Measurements from ENCODE around the gene KLHL12. TPM values are rescaled to one million over a fixed set of nuclear protein-coding genes. Genes with fewer than 3 reads are reported as not detected.

Gene KLHL12
- total and polyA plus RNA-seq, 2 donors from 2014 or later, result 27.5 to 28.2 TPM

DNA sequence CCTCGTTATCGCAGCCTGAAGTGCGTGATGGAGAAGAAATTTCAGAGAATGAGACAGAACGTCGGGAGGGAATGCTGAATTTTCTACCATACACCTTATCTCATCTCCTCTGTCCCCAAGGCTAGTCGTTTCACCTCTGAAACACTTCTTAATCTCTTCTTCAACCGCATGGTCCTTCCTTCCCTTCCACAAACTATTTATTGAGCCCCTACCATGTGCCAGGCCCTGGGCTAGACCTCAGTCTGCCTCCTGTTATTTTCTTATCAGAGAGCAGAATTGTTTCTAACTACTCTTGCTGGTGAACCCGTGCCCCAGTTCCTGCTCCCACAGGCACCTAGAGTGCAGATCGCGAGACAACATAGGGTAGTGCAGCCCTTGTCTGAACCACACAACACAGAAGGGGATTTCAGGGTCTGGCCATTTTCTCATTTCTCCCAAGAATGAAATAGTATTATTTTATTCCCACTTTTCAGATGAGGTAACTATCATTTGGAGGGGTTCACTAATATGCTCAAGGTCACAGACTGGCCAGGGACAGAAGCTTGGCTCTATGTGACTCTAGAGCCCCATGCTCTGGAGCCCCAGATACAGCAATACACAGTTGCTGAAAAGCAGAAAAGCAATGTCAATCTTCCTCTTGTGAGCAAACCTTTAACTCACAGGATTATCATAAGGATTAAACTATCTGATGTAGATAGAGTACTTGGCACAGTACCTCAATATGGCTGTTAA lies 31.7 kb upstream of the KLHL12 start:
- H3K27me3 ChIP-seq (ENCODE audit: control insufficient read depth, insufficient read depth, low read length), result no peaks in the 10 kb centered on the region
- H3K4me1 ChIP-seq (ENCODE audit: control insufficient read depth in 2 of 3, insufficient read depth in 2 of 3, low read depth in 1 of 3, low read length in 3 of 3), result peaks cover 2 to 20% (median 11%) of the 10 kb centered on the region in 3 donors
- intact Hi-C loops (cut with DNase I), result no loop called here
- H3K9ac ChIP-seq (ENCODE audit: low read length in 3 of 3), result peak overlapping the region; percentile 34 to 91 (median 82)
- DNase-seq (peak in 2 of 5 donors; percentile 16 to 57), FAIRE-seq (no peak)
- peaks cover 0 to 18% (median 11%) of the 10 kb centered on the region in 3 donors for H3K36me3 ChIP-seq (ENCODE audit: control insufficient read depth in 2 of 3, insufficient read depth in 3 of 3, low read length in 3 of 3)
- no peak for TF ChIP-seq CTCF (IDR thresholded peaks at IDR 0.05; ENCODE audit: borderline replicate concordance, extremely low read depth, insufficient read depth)
- H3K9me3 ChIP-seq (ENCODE audit: control insufficient read depth in 2 of 3, insufficient read depth in 1 of 3, low read length in 3 of 3), result no peaks in the 10 kb centered on the region
- peak overlapping the region; percentile 78 to 91 (median 85) for H3K4me3 ChIP-seq (ENCODE audit: low read length in 3 of 3)
- peak overlapping the region; percentile 83 to 86 for H3K27ac ChIP-seq (ENCODE audit: low read depth in 2 of 2, low read length in 2 of 2)

- Histone ChIP-seq H3K36me3 (ENCODE audit: control insufficient read depth in 2 of 3, insufficient read depth in 3 of 3, low read length in 3 of 3) (peaks cover 0 to 12% (median 10%) of the 10 kb centered on the region in 3 donors), H3K4me1 (ENCODE audit: control insufficient read depth in 2 of 3, insufficient read depth in 2 of 3, low read depth in 1 of 3, low read length in 3 of 3) (peaks cover 2 to 20% (median 11%) of the 10 kb centered on the region in 3 donors), H3K9ac (ENCODE audit: low read length in 3 of 3) (peak within 1 kb of the TSS; percentile 86 to 91 (median 90)), H3K27me3 (ENCODE audit: control insufficient read depth, insufficient read depth, low read length) (no peaks in the 10 kb centered on the region), H3K27ac (ENCODE audit: low read depth in 2 of 2, low read length in 2 of 2) (peak within 1 kb of the TSS; percentile 83 to 86), H3K9me3 (ENCODE audit: control insufficient read depth in 2 of 3, insufficient read depth in 1 of 3, low read length in 3 of 3) (no peaks in the 10 kb centered on the region), H3K4me3 (ENCODE audit: low read length in 3 of 3) (peak within 1 kb of the TSS; percentile 78 to 91 (median 90))
- intact Hi-C loops (cut with DNase I), result no loop called here
- no peak for TF ChIP-seq CTCF (IDR thresholded peaks at IDR 0.05; ENCODE audit: borderline replicate concordance, extremely low read depth, insufficient read depth)
- DNase-seq (peak; percentile 92 to 97 (median 94)), FAIRE-seq (no peak)
Measured at GRCh38 chr1:202957733-202958543, 30.9 kb upstream of the KLHL12 start, which contains the start of gene ADIPOR1. Gene ADIPOR1 (minus strand): TSS chr1:202958312. CDS start chr1:202951070, 7,242 bp downstream.

- H3K9me3 ChIP-seq (ENCODE audit: control insufficient read depth in 2 of 3, insufficient read depth in 1 of 3, low read length in 3 of 3), result no peaks in the 10 kb centered on the region
- no peaks in the 10 kb centered on the region for H3K27me3 ChIP-seq (ENCODE audit: control insufficient read depth, insufficient read depth, low read length)
- peaks cover 2 to 20% (median 11%) of the 10 kb centered on the region in 3 donors for H3K4me1 ChIP-seq (ENCODE audit: control insufficient read depth in 2 of 3, insufficient read depth in 2 of 3, low read depth in 1 of 3, low read length in 3 of 3)
- H3K9ac ChIP-seq (ENCODE audit: low read length in 3 of 3), result peak overlapping the region in 2 of 3 donors; percentile 86 to 90
- H3K36me3 ChIP-seq (ENCODE audit: control insufficient read depth in 2 of 3, insufficient read depth in 3 of 3, low read length in 3 of 3), result peaks cover 0 to 5% (median 2%) of the 10 kb centered on the region in 3 donors
- H3K4me3 ChIP-seq (ENCODE audit: low read length in 3 of 3), result peak overlapping the region; percentile 75 to 90 (median 78)
- no peak for DNase-seq
- no peak for FAIRE-seq
- intact Hi-C loops (cut with DNase I), result no loop called here
- TF ChIP-seq CTCF (IDR thresholded peaks at IDR 0.05; ENCODE audit: borderline replicate concordance, extremely low read depth, insufficient read depth), result no peak
- no peak overlapping the region for H3K27ac ChIP-seq (ENCODE audit: low read depth in 2 of 2, low read length in 2 of 2)
Measured at GRCh38 chr1:202956969-202957368, 29.9 kb upstream of the KLHL12 start.
